NCI-H2227 (cell line): ENCODE data around the gene CDCA5.

Source experiments
- DNase-seq: peaks from one replicate; lab custom pipeline; 2025; ENCODE audit not compliant: unreplicated experiment; lab: John Stamatoyannopoulos, UW

Gene CDCA5

DNA sequence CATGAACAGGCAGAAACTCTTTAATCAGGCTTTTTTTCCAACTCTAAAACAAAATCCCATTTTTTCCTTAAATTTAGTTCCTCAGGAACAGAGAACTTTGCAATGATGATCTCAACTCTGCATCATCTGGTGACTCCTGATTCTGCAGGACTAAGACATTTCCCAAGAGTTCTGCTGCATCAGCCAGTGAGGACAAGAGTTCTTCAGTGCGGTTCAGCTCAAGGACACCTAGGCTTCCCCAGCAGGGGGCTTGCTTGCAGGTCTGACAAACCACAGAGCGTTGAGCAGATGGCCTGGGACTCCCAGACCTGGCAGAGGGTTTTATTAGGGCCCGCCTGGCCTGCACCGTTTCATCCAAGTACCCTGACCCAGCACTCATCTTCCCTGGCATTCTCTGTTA is 6.4 kb downstream of the CDCA5 start:
- DNase-seq = no peak

DNA sequence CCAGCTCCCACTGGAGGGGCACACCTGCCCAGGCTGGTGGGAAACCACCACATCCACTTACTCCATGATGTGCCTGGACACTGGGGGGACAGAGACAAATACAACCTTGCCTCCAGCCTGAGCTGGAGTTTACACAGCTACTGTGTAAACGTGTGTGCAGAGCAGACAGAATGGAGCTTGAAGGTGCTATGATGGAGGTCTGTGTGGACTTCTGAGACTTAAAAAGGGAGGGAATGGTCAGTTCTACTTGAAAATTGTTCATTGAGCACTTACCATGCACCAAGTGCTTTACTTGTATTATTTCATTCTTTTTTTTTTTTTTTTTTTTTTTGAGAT is 11.2 kb downstream of the CDCA5 start:
- DNase-seq = no peak

DNA sequence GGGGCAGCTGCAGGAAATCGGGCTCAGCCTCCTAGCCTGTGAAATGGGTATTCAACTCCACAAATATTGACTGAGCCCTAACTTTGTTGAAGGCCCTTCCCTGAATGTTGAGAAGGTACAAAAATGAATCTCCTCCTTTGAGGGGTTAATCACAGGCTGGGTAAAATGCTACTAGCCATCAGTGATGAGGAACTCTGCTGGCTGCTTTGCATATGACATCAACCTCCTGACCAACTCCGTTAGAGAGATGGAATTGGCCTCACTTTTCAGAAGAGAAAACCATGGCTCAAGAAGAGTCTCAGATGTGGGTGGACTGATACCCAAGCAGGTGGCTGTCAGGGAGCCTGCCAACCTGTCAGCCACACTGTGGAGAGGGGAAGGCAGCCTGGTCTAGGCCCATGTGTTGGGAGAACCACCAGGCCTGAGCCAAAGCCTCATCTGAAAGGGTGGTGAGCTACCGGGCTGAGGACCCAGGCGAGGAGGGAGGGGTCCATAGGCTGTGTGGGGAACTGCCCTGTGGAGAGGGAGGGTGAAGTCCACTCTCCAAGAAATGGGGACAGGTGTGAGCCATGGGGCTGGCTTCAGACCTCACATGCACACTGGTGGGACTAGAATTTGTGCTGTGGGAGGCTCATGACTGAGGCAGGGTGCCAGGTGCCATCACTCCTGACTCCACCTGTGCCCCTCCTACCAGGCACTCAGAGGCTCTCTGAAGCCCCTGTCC is 11.8 kb downstream of the CDCA5 start:
- no peak for DNase-seq

DNA sequence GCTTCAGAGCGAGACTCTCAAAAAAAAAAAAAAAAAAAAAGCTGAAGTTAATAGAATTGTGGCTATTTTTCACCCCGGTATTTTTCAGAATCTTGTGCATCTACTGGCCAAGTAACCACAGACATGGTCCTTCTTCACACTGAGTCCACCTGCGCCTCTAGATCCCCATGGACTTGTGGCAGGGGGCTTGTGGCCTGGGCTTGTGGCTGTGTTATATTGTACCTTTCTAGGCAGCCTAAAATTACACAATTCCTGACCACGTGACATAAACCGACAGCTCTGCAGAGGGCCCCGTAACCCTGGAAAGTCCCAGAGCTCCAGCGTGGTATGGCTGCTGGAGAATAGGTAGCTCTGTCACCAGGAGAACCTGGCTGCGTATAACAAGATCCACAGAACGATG is 14.6 kb downstream of the CDCA5 start:
- no peak for DNase-seq

DNA sequence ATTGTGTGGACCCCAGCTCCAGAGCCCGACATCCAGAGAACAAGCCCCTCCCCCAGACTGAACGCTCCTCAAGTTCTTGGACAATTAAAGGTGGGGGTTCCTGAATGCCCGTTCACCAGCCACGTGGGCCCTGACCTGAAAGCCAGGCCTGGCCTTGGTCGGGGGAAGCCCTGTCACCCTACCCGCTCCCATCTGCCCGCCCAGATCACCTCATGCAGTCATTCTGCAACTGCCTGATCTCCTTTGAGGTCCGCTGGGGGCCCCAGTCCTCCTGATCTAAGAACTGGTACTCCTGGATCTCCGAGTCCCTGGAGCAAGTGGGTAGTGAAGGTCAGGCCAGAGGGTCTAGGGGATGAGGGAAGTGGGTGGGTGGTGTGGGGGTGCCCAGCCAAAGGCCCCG is 16.4 kb downstream of the CDCA5 start:
- no peak for DNase-seq

DNA sequence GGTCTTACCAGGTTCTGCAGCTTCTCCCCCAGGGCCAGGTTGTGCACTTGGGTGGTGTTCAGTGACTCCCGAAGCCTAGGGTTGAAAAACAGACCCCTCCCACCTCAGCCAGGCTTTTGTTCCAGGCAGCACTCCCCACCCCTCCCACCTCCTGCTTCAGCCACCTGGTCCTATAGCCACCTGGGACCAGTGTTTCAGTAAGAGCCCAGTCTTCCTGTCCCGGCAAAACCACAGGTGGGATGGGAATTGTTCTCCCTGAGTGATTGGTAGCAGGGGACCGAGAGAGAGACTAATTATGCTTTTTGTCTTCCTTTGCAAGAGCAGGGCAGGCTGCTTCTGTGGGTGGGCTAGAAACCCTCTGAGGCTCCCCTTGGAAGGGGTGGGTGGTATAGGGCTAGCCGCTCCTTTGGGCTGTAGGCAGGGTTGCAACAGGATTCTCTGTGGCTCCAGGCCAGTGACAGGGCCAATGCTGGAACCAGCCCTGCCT is 17.0 kb downstream of the CDCA5 start:
- DNase-seq = no peak

DNA sequence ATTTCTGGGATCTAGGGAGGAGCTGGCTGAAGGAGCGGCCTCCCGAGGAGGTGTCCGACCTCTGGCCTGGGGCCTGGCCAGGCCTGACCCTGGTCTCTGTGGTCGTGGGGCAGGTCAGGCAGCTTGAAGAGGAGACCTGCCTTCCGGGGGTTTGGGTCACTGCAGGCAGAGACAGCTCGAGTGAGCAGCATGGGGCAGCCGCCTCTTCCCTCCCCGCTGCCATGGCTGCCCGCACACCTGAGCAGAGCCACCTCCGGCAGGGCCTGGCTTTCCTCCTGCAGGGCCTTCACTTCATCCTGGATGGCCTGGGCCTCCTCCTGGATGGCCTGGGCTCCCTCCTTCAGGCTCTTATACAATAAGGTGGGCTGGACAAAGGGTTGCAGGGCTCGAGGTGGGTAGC is 17.5 kb downstream of the CDCA5 start:
- DNase-seq = no peak

DNA sequence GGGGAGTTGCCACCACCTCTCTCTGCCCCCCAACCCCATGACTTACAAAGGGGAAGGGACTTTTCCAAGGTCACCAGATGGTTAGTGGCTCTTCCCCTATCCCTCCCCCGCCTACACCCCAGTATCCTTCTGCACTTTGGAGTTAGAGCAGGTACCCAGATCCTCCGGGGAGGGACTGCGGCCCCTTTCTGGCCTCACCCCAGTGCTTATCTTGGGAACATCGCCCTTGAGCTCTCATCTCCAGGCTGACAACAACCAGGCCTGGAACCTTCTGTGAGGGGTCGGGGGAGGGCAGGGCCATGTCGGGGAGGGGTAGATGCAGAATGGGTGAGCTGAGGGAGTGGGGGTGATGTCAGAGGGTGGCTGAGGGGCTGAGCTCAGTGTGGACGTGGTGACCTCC is 18.0 kb downstream of the CDCA5 start:
- no peak for DNase-seq

DNA sequence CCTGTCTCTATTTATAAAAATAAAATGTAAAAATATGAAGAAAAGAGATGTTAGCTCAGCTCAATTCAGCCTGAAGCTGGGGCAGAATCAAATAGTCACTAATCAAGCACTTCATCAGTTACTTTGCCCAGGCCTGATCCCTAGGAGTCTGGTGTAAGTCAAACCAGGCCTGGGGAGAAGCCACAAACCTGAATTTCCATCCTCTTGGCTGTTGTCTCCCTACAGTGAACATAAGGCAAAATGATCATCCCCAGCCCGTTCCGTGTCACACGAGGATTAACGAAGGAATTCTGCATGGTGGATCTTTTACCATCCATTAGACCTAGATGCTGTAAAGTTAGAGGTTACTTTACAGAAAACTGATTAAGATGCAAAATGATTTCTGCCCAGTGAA is 19.0 kb downstream of the CDCA5 start:
- no peak for DNase-seq

DNA sequence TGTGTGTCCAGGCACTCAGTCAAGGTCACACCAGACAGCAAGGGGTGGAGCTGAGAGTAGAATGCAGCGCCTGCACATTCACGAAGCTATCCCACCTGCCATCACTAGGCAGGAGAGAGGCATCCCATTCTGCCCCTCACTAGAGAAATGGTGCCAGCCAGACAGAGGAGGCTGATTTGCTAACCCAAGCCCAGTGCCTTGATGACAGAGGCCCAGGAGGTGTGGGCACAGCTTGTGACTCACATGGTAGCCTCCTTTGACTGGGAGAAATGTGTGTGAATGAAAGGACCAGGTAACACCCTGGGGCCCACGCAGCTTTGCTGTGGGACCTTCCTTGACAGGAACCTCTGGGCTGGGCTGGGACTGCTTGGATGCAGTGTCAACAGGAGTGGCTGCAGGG is 20.3 kb downstream of the CDCA5 start:
- DNase-seq = no peak

DNA sequence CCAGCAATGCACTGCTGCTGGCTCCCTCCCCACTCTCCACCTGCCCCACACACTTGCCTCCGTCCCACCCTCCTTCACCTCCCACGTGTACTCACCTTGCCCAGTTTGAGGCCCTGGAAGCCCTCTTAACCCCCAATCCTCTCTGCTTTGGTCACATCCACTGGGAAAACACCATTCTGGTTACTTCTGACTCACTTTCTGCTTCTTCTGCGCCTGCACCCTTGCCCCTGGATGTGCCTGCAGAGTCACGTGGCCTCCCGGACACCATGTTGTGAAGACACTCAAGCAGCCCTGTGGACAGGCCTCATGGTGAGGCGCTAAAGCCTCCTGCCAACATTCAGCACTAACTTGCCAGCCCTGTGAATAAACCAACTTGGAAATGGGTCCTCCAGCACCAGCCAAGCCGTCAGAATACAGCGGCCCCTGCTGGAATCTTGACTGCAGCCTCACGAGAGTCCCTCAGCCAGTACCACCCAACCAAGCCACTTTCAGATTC is 22.9 kb downstream of the CDCA5 start:
- no peak for DNase-seq

DNA sequence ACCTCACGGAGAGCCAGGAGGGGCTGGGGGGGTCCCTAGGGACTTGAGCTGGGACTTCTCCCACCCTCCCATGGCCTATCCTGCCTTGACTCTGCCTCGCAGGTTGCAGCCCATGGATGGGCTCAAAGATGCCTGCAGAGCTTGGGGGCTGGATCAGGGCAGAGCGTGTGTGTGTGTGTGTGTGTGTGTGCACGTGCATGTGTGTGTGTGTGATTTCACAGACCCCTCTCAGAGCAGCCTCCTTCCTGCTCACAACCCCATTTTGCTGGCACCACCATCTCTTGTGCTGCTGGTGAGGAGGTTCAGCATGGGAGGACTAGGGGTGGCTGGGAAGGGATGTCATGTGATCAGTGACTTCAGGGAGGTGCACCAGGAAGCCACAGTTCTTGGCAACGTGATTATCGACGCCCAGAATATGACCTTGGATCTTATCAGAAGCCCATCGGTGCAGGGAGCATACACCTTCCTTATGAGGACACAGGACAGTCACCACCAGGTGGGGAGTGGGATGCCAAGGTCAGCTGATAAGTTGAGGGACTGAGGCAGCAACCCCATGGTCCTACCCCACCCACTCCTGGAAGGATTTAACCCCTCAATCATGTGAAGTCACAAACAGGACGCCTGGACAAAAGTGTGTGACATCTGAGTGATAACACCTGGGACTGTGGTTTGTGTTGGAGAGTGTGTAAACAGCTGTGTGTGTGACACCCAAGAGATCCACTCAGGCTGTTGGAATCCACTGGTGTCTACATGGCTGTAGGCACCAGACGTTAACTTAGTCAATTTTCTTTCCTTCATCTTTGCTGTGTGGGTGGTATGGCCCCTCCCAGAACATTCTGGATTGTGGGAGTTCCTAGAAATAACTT is 23.6 kb downstream of the CDCA5 start:
- DNase-seq = no peak

DNA sequence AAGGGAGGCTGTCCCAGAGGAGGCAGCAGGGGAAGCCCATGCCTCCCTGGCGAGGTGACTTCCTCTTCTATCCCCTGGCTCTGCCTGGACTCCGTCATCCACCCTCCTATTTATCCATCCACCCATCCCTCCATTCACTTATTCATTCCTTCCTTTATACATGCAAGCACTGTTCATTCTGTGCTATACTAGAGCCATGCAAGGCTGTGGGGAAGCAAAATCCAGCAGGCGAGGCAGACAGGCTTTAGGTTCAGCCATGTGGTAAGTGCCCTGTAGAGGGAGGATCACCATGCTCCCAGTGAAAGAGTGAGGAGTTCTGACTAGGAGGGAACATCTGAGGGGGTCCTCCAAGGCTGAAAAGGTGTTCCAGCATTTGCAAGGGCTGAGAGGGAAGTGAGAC is 24.3 kb downstream of the CDCA5 start:
- DNase-seq = no peak

DNA sequence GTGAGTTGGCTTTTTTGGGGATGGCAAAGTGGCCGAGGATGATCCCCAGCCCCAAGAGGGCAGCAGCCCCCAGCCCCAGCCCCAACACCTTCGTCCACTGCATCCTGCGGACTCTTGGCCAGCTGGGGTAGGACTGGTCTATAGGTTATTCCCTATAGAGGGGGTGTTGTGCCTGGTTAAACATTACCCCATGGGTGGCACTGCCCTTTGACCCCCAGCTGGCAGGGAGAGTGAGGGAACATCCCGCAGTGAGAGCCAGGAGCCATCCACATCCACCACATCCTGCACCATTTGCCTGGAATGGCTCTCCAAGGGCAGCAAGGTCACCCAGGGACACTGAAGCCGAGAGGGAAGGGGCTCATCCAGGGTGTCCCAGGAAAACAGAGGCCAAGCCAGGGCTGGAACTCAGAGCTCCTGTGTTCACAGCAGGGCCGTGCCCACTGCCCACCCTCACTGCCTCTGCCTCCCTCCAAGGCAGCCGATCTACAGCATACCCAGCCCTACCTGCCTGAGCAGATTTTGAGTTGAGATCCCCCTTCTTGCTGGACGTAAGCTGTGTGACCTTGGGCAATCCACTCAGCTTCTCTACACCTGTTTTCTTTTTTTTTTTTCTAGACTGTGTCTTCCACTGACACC is 25.3 kb downstream of the CDCA5 start, which contains the start of gene NAALADL1:
Gene NAALADL1, minus strand, starts transcription at position 135 of the 636 bp plus-strand sequence. Its CDS starts 32 bp downstream, at position 103.
- no peak for DNase-seq

DNA sequence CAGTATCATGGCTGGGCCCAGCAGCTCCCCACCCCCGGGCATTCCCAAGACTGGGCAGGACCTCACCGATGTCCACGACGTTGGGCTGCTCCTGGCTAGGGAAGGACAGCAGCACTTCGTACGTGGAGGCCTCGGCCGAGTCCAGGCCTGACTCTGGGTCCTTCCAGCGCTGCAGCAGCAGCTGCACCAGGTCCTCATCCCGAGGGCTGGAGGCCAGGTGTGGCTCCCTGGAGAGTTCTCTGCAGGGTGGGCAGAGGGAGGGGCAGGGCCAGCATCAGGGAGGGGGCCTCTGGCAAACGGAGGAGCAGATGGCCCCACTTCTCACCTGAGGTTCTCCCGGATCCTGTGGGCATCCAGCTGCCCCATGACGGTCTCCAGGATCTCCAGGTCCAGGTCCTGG is 25.8 kb downstream of the CDCA5 start:
- no peak for DNase-seq

DNA sequence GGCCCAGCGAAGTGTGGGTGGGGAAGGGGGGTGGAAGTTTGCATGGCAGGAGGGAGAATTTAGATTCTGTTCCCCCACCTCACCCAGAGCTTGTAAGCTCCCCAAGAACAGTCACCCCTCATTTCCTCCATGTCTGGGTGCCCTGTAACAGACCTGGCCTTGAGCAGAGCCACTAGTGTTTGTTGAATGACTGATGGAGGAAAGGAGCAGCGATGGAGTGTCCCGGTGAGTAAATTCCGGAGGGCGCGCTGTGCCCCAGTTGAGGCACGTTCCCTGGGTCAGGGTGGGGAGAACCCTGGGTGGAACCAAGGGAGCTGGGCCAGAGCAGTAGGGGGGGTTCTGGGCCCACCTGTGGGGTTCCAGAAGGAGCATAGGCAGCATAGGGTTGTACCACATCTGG is 26.3 kb downstream of the CDCA5 start:
- no peak for DNase-seq

DNA sequence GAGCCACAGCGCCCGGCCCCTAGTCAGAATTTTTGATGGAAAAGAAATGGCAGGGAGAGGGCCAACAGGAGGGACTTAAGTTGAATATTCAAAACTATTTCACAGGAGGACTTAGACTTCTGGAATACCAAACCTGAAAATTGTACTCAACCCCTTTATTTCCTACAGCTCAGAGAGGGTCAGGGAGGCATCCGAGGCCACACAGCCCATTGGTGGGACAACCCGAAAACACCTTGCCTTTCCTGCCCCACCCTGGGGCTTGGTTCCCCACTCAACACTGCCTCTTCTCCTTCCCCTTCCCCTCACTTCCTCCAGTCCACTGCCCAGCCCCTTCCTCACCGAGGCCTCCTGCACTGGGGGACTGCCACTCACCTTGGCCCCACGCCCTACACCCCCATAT is 26.8 kb downstream of the CDCA5 start:
- no peak for DNase-seq

DNA sequence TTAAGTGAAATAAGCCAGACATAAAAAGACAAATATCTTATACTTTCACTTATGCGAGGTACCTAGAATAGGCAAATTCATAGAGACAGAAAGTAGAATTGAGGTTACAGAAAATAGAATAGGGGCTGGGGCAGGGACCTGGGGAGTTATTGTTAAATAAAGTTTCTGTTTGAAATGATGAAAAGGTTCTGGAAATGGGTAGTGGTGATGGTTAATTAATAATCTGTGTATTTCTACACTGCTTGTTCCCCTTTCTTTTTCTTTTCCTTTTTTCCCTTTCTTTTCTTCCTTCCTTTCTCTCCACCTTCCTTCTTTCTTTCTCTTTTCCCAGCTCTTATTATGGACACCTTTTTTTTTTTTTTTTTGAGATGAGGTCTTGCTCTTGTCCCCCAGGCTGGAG is 28.3 kb downstream of the CDCA5 start:
- DNase-seq = no peak

DNA sequence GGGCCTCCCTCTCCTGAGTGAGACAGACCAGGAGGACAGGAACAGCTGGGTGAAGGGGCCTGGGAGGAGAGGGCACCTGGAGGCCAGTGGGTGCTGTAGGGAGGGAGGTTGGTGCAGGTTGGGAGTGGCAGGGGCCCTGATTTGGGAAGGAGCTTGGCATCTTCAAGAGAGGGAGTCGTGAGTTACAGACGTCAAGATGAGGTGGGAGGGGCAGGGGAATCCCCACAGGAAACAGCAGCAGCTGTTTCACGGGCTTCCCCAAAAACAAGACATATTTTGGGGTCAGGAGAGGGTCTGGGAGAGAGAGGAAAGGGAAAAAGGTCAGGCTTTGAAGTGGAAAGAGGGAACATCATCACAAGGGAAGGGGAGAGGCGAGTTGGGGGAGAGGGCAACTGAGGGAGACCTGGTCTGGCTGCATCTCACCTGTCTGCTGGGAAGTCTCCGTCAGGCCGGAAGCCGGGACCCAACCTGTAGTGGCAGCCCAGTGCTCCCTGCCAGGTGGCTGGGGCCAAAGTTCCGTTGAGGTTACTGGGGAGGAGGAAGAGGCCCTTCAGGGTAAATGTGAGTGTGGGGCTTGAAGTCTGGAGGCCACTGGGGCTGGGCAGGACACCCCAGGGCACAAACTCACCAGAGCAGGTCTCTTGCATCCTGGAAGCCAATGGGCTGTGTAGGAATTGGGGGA is 29.9 kb downstream of the CDCA5 start:
- DNase-seq = no peak

DNA sequence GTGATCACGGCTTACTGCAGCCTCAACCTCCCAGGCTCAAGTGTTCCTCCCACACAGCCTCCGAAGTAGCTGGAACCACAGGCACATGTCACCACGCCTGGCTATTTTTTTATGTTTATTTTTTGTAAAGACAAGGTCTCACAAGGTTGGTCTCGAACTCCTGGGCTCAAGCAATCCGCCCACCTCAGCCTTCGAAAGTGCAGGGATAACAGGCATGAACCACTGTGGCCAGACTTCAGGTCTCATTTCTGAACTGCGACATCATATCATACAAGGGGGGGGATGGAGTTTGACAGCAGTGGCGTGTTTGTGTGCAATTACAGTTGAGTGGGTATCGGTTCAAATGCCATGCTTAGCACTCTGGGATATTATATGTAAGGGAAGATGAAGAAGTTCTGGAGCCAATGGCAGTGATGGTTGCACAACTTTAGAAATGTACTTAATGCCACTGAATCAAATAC is 32.4 kb downstream of the CDCA5 start:
- no peak for DNase-seq
